Measurements from ENCODE around the gene RAD17. TPM values are rescaled to one million over a fixed set of nuclear protein-coding genes. Genes with fewer than 3 reads are reported as not detected.

RAD17 gene, protein sequence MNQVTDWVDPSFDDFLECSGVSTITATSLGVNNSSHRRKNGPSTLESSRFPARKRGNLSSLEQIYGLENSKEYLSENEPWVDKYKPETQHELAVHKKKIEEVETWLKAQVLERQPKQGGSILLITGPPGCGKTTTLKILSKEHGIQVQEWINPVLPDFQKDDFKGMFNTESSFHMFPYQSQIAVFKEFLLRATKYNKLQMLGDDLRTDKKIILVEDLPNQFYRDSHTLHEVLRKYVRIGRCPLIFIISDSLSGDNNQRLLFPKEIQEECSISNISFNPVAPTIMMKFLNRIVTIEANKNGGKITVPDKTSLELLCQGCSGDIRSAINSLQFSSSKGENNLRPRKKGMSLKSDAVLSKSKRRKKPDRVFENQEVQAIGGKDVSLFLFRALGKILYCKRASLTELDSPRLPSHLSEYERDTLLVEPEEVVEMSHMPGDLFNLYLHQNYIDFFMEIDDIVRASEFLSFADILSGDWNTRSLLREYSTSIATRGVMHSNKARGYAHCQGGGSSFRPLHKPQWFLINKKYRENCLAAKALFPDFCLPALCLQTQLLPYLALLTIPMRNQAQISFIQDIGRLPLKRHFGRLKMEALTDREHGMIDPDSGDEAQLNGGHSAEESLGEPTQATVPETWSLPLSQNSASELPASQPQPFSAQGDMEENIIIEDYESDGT
- total RNA-seq, result 26.8 and 30.6 TPM in 2 replicates

DNA sequence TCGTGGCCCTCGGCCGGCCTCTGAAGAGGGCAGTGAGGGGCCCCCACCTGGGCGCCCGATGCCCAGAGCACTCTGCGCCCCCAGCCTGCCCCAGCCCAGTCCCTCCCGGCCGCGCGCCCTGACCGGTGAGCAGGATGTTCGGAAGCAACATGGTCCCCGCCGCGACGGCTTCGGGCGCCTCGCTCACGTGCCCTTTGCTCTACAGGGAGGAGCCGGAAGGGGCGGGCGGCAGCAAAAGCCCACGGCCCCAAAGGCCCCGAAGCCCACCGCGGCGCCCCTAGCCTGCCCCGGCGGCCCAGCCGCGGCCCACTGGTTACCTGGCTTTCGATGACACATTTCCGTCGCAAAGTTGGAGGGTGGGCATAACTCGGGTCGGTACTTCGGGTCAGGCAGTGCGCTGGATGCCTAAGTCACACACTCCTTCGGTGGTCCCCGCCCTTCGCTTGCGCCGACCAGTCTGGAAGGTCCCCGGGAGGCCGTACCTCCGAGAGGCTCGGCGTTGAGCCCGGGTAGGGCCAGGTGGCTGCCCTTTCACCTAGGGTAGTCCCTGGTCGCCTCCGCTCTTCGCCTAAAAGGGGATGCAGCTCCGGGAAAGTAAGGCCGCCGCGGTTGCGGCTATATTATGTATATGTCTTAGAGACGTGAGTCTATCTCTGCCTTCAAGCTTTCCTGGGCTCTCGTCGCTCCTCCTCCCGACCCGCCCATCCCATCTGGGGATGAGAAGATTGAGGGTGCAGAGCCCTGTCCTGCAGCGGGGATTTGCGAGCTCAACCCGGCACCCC is at the start of gene RAD17, which contains the start of the genes AK6 and TAF9:
Gene RAD17, plus strand, starts transcription at position 479 of the 782 bp plus-strand sequence. CDS start 2,391 bp downstream, outside the sequence.
Gene AK6, minus strand, starts transcription at position 181 of the 782 bp plus-strand sequence. Its CDS starts 30 bp downstream, at position 151.
Gene TAF9, minus strand, starts transcription at position 181 of the 782 bp plus-strand sequence. CDS start 3,783 bp downstream, outside the sequence.
- Histone ChIP-seq H3K79me2 (ENCODE audit: insufficient read depth, low read length) (peaks cover 76% of the 10 kb centered on the region), H3K4me3 (ENCODE audit: insufficient read depth, low read length) (peak within 1 kb of the TSS; percentile 95), H3K9me3 (ENCODE audit: low read depth, low read length) (no peaks in the 10 kb centered on the region), H4K20me1 (ENCODE audit: insufficient read depth, low read length) (peaks cover 15% of the 10 kb centered on the region), H3K27me3 (ENCODE audit: insufficient read depth, low read length) (no peaks in the 10 kb centered on the region), H2AFZ (ENCODE audit: low read length) (peak within 1 kb of the TSS; percentile 99), H3K4me1 (ENCODE audit: insufficient read depth, low read length) (peaks cover 21% of the 10 kb centered on the region), H3K27ac (ENCODE audit: low read depth, low read length) (peak within 1 kb of the TSS; percentile 98), H3K4me2 (ENCODE audit: insufficient read depth, low read length) (peak within 1 kb of the TSS; percentile 96), H3K36me3 (ENCODE audit: insufficient read depth, low read length) (peaks cover 30% of the 10 kb centered on the region)
- peak; percentile 97 for DNase-seq (ENCODE audit: insufficient read length, low spot score, missing footprints)
- TF ChIP-seq, protein P1, sequence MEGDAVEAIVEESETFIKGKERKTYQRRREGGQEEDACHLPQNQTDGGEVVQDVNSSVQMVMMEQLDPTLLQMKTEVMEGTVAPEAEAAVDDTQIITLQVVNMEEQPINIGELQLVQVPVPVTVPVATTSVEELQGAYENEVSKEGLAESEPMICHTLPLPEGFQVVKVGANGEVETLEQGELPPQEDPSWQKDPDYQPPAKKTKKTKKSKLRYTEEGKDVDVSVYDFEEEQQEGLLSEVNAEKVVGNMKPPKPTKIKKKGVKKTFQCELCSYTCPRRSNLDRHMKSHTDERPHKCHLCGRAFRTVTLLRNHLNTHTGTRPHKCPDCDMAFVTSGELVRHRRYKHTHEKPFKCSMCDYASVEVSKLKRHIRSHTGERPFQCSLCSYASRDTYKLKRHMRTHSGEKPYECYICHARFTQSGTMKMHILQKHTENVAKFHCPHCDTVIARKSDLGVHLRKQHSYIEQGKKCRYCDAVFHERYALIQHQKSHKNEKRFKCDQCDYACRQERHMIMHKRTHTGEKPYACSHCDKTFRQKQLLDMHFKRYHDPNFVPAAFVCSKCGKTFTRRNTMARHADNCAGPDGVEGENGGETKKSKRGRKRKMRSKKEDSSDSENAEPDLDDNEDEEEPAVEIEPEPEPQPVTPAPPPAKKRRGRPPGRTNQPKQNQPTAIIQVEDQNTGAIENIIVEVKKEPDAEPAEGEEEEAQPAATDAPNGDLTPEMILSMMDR (IDR thresholded peaks at IDR 0.05; ENCODE audit: extremely low read depth, low read depth, low read length), result no peak

DNA sequence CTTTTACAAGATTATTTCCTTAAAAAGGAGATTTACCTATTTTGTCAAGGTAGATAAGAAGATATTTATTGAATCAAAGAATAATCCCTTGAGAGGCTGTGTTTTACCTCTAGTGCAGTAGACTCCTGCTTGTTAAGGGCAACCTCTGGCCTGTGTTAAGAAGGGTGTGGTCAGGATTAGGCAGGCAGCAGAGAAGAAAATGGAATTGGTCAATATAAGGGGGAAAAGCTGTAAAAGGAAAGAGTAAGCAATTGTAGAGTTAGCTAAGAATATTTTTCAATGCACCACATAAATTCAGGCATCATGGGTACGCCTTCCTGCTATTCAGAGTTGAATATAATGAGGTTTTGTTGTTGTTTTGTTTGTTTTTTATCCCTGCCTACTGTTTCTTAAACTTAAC is 43.3 kb upstream of the RAD17 start:
- H3K36me3 ChIP-seq (ENCODE audit: insufficient read depth, low read length), result no peaks in the 10 kb centered on the region
- no peaks in the 10 kb centered on the region for H3K4me1 ChIP-seq (ENCODE audit: insufficient read depth, low read length)
- no peak overlapping the region for H3K27ac ChIP-seq (ENCODE audit: low read depth, low read length)
- DNase-seq (ENCODE audit: insufficient read length, low spot score, missing footprints), result no peak
- H3K4me3 ChIP-seq (ENCODE audit: insufficient read depth, low read length), result no peak overlapping the region
- H3K79me2 ChIP-seq (ENCODE audit: insufficient read depth, low read length), result no peaks in the 10 kb centered on the region
- no peaks in the 10 kb centered on the region for H3K27me3 ChIP-seq (ENCODE audit: insufficient read depth, low read length)
- TF ChIP-seq, protein P1 (IDR thresholded peaks at IDR 0.05; ENCODE audit: extremely low read depth, low read depth, low read length), result no peak
- H4K20me1 ChIP-seq (ENCODE audit: insufficient read depth, low read length), result no peaks in the 10 kb centered on the region
- H2AFZ ChIP-seq (ENCODE audit: low read length), result no peak overlapping the region
- H3K9me3 ChIP-seq (ENCODE audit: low read depth, low read length), result no peaks in the 10 kb centered on the region
- no peak overlapping the region for H3K4me2 ChIP-seq (ENCODE audit: insufficient read depth, low read length)

DNA sequence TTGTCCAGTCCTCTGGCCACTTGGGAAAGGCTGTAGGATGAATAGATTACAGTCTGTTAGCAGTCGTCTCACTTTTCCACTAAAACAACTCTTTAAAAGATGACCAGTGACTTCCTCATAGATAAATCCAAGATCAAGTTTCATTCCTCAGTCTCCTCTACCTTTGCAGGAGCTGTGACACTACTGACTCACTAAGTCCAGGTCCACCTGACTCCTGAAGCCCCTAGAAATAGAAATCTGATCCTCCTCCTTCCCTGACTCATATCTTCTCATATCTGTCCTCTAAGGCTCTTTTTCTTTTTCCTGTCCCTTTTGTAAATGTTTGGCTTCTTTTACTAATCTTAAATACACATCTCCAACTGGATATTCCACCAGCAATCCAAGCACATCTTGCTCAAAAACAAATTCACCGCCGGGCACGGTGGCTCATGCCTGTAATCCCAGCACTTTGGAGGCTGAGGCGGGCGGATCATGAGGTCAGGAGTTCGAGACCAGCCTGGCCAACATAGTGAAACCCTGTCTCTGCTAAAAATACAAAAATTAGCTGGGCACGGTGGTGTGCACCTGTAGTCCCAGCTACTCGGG is 39.6 kb upstream of the RAD17 start:
- no peak overlapping the region for H3K4me3 ChIP-seq (ENCODE audit: insufficient read depth, low read length)
- DNase-seq (ENCODE audit: insufficient read length, low spot score, missing footprints), result peak; percentile 55
- TF ChIP-seq, protein P1 (IDR thresholded peaks at IDR 0.05; ENCODE audit: extremely low read depth, low read depth, low read length), result no peak

More for the DNA sequence above, 39.6 kb upstream of the RAD17 start:
- H3K36me3 ChIP-seq (ENCODE audit: insufficient read depth, low read length), result no peaks in the 10 kb centered on the region
- no peaks in the 10 kb centered on the region for H3K9me3 ChIP-seq (ENCODE audit: low read depth, low read length)
- H3K27me3 ChIP-seq (ENCODE audit: insufficient read depth, low read length), result no peaks in the 10 kb centered on the region
- no peaks in the 10 kb centered on the region for H3K79me2 ChIP-seq (ENCODE audit: insufficient read depth, low read length)
- H3K27ac ChIP-seq (ENCODE audit: low read depth, low read length), result no peak overlapping the region
- no peak overlapping the region for H3K4me2 ChIP-seq (ENCODE audit: insufficient read depth, low read length)
- no peaks in the 10 kb centered on the region for H4K20me1 ChIP-seq (ENCODE audit: insufficient read depth, low read length)
- no peak overlapping the region for H2AFZ ChIP-seq (ENCODE audit: low read length)
- H3K4me1 ChIP-seq (ENCODE audit: insufficient read depth, low read length), result peaks cover 8% of the 10 kb centered on the region
